ENCODE data around the gene ARHGEF10L.

Gene ARHGEF10L

DNA sequence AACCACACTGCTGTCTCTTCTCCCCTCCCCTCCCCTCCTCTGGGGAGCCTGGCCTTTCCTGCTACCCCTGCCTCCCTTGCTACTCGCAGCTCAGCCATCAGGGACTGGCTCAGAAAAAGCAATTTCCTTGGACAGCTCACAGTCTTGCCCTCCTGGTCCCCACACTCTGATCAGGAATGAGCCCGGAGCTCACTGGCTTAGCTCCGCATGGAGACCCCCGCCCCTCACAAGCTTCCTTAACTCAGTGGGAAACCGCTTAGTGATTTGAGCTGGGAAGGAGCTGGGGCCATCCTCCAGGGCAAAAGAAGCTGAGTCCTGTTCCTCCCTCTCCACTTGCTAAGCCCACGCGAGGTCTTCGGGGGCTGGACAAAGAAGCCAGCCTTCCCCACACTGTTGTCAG lies 145.3 kb downstream of the ARHGEF10L start:
- CTCF ChIA-PET: interaction anchor here (0.6 to 1.6 kb wide), 4 partner anchors 11 to 78 kb away, joined by 3 to 8 read pairs (median 4); no protein-coding TSS in a partner anchor
- DNase-seq (ENCODE audit: low read depth, low spot score): no peak
- TF ChIP-seq, protein P1, sequence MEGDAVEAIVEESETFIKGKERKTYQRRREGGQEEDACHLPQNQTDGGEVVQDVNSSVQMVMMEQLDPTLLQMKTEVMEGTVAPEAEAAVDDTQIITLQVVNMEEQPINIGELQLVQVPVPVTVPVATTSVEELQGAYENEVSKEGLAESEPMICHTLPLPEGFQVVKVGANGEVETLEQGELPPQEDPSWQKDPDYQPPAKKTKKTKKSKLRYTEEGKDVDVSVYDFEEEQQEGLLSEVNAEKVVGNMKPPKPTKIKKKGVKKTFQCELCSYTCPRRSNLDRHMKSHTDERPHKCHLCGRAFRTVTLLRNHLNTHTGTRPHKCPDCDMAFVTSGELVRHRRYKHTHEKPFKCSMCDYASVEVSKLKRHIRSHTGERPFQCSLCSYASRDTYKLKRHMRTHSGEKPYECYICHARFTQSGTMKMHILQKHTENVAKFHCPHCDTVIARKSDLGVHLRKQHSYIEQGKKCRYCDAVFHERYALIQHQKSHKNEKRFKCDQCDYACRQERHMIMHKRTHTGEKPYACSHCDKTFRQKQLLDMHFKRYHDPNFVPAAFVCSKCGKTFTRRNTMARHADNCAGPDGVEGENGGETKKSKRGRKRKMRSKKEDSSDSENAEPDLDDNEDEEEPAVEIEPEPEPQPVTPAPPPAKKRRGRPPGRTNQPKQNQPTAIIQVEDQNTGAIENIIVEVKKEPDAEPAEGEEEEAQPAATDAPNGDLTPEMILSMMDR (IDR thresholded peaks at IDR 0.05; ENCODE audit: insufficient read depth, low read length, missing control alignments): no peak
- H3K4me3 ChIP-seq (ENCODE audit: low read depth, low read length): no peak overlapping the region
- POLR2A ChIA-PET: no interaction called here

DNA sequence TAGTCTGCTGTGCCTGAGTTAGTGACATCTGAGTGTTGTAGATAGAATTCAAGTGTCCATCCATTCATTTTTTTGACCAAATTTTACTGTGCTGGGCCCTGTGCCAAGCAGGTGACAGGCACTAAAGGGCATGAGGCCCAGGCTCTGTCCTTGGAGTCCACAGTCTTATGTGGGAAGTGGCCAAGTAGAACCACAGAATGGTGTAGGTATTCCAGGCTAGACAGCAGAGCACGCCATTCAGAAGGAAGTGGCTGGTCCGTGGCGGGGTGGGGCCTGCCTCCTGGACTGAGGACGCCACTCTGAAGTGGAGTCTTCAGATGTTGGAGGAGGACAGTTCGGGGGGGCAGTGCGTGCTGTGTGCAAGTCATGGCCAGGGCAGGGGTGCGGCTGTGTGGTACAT lies 146.8 kb downstream of the ARHGEF10L start:
- ChIA-PET CTCF (interaction anchor here (1.2 to 1.5 kb wide), 2 partner anchors 11 to 37 kb away, joined by 3 to 5 read pairs; no protein-coding TSS in a partner anchor), POLR2A (no interaction called here)
- TF ChIP-seq, protein P1 (IDR thresholded peaks at IDR 0.05; ENCODE audit: insufficient read depth, low read length, missing control alignments): no peak
- no peak for DNase-seq (ENCODE audit: low read depth, low spot score)
- no peak overlapping the region for H3K4me3 ChIP-seq (ENCODE audit: low read depth, low read length)

DNA sequence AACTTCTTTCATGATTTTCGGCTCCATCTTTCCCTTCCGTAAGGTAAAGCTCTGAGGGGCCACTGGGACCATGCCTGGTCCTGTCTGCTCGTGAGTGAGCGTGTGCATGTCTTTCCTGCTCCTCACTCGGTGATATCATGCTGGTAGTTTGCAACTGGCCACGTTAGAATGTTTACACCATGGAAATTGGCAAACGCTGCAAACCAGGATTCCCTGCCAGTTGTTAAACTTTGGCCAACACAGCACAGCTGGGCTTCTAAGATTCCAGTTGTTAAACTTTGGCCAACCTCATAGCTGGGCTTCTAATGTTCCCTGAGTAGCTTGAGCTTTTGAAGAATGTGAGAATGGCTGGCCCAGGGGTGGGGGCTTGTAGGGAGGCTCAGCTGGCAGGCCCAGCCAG lies 147.6 kb downstream of the ARHGEF10L start:
- TF ChIP-seq, protein P1 (IDR thresholded peaks at IDR 0.05; ENCODE audit: insufficient read depth, low read length, missing control alignments): no peak
- DNase-seq (ENCODE audit: low read depth, low spot score): no peak
- CTCF ChIA-PET: interaction anchor here (1.5 kb wide), 1 partner anchor 10 kb away, joined by 5 read pairs; no protein-coding TSS in a partner anchor
- H3K4me3 ChIP-seq (ENCODE audit: low read depth, low read length): no peak overlapping the region
- POLR2A ChIA-PET: no interaction called here

DNA sequence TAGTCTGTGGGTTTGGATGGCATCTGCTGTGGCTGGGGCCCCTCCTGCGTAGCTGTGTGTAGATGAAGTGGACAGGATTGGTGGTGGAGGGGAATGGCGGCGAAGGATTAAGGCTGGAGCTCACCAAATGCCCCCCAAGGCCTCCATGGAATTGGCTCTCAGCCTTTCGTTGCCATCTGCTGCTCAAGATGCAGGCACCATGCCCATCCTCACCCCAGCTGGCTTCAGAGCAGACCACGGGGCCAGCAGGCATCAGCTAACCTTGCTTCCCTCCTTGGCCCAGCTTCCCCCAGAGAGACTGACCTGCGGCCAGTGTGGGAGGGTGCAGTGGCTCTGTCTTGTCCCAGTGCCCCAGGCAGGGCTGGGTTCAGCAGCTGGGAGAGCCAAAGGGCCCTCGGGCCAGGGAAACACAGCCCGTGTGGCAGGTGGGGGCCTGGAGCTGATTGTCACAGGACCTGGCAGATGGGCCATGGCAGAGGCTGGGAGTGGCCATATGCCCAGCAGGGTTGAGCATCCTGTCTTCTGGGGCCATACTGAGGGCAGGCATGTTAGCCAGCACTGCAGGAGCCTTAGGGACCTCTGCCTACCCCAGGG lies 148.8 kb downstream of the ARHGEF10L start:
- no peak for DNase-seq (ENCODE audit: low read depth, low spot score)
- no peak overlapping the region for H3K4me3 ChIP-seq (ENCODE audit: low read depth, low read length)
- TF ChIP-seq, protein P1 (IDR thresholded peaks at IDR 0.05; ENCODE audit: insufficient read depth, low read length, missing control alignments): no peak
- CTCF ChIA-PET: interaction anchor here (1.2 kb wide), 1 partner anchor 10 kb away, joined by 3 read pairs; no protein-coding TSS in a partner anchor
- POLR2A ChIA-PET: no interaction called here

DNA sequence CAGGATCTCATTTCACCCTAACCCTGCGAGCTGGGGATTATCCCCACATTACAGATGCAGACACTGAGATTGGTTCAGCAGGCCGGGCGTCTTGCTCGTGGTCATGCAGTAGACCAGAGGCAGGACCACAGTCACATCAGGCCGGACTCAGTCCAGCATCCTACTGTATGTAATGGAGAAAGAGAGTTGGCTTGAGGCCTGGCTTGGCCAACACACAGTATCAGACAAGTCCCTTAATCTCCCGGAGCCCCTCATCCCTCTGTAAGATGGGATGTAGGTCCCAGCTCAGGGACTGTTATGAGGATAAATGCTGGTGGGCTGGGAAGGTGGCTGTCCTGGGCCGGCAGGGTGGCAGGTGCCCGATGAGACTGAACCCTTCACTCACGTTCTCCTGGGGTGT lies 149.5 kb downstream of the ARHGEF10L start:
- POLR2A ChIA-PET: no interaction called here
- TF ChIP-seq, protein P1 (IDR thresholded peaks at IDR 0.05; ENCODE audit: insufficient read depth, low read length, missing control alignments): no peak
- CTCF ChIA-PET: interaction anchor here (1.2 kb wide), 1 partner anchor 9 kb away, joined by 3 read pairs; no protein-coding TSS in a partner anchor
- H3K4me3 ChIP-seq (ENCODE audit: low read depth, low read length): no peak overlapping the region
- DNase-seq (ENCODE audit: low read depth, low spot score): no peak

DNA sequence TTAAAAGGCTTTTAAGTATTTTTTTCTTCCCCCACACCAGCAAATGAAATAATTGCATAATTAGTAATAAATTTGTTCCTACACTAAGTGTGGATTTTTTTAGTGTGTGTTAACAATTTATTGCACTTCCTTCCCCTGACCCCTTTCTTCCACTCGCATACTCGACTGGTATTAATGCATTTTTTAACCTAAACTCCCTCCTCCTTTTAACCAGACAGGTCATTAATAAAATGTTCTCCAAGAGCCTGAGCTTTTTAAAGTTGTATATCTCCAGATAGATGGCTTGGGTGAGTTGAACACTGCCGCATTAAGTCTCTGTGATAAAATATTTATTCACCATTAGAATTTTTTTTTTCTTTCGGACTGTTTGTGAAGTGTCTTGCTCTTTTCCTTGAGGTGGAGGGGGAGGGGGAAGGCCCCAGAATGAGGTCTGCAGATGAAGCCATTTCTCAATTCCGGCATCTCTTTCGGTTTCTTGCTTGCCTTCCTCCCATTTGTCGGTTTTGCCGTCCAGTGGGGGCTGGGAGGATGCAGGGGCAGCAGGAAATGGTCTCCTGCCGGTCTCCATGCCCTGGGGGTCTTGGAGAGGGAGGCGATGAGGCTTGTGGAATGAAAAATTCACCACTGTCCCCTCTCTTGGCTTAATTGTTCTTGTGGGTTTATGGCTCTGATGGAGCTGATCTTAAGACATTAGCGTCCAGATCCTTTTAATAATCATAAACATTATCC lies 151.6 kb downstream of the ARHGEF10L start:
- H3K4me3 ChIP-seq (ENCODE audit: low read depth, low read length): no peak overlapping the region
- TF ChIP-seq, protein P1 (IDR thresholded peaks at IDR 0.05; ENCODE audit: insufficient read depth, low read length, missing control alignments): no peak
- ChIA-PET CTCF (interaction anchor here (0.7 to 1.9 kb wide), 2 partner anchors 9 to 30 kb away, joined by 4 to 5 read pairs; no protein-coding TSS in a partner anchor), POLR2A (no interaction called here)
- no peak for DNase-seq (ENCODE audit: low read depth, low spot score)

All from AG04449 (cell line).